Liver (tissue), 3 donors: ENCODE measurements around the gene FBXO31.

Experiments used
- CTCF ChIP-seq: fragments of 150-350 bp; IDR thresholded peaks from 2 replicates; pipeline ENCODE4 v1.5.1; 2017; ENCODE audit warnings: improper control_type of control experiment, low read depth, low read length; ENCODE audit not compliant: missing input control
- HNF4A ChIP-seq, 2 donors: conservative IDR thresholded peaks; 2 replicates each; pipeline ENCODE4 v1.6.1; 2016; ENCODE audit warnings: antibody characterized with exemption in 2 of 2, mild to moderate bottlenecking in 2 of 2
- MAX ChIP-seq: IDR thresholded peaks from 2 replicates; pipeline ENCODE4 v1.6.1; 2016; ENCODE audit warnings: antibody characterized with exemption
- REST ChIP-seq: IDR thresholded peaks from 2 replicates; pipeline ENCODE4 v1.6.1; 2016; ENCODE audit warnings: antibody characterized with exemption, mild to moderate bottlenecking
- donor health status: healthy.
- donor health status: healthy.

GRCh38 chr16:87330257-87330624, 53.3 kb downstream of the FBXO31 start:
- TF ChIP-seq REST (no peak), MAX (no peak), CTCF (no peak), HNF4A (conservative IDR thresholded peaks at IDR 0.05) (no peak)
